HG03469 (cell line): ENCODE results near the gene SLA2.
"Not testable (repeated sequence)": the region's sequence is repeated elsewhere in the genome, so short reads cannot be mapped to it uniquely, and the experiment has no call there.

Experiments used
- ATAC-seq: cut with Tn5 transposase; IDR thresholded peaks from one replicate; pipeline ENCODE4 v1.9.1; 2021; ENCODE audit warnings: mild to moderate bottlenecking, moderate library complexity, moderate number of reproducible peaks; ENCODE audit not compliant: unreplicated experiment

SLA2 gene

DNA sequence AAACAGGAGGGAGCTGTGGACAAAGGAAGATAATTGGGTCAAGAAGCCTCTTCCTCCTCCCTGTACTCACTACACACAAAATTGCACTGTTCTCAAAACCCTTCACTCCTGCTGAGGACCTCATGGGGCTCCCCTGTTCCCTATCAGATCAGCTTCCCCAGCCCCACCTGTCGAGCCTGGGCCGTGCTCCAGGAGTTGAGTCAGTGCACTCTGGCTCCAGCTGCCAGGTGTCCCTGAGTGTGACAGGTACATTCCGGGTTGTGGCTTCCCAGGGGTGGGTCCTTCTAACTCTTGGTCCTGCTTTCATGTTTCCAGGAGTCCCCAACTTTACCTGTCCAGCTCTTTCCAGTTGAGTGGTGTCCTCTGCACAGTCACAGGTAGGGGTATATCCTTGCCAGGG is 32.0 kb downstream of the SLA2 start:
- ATAC-seq = no peak

DNA sequence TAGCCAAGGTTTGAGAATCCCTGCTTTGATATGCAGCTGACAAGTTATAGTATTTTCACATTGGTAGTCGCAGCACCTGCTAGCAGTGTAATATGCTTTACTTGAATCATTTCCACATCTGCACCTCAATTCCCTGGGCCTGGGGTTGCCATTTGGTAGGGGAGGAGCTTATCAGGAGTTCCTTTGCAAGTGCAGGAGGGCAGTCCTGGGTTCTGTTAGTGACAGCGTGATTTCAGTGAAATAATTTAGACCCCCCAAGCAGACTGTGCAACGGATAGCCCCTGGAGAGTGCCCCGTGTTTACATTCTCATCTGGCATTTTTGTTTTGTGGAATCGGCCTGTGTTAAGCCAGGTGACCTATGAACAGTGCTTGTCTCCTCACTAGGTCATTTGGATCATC is 34.4 kb downstream of the SLA2 start:
- ATAC-seq = no peak

DNA sequence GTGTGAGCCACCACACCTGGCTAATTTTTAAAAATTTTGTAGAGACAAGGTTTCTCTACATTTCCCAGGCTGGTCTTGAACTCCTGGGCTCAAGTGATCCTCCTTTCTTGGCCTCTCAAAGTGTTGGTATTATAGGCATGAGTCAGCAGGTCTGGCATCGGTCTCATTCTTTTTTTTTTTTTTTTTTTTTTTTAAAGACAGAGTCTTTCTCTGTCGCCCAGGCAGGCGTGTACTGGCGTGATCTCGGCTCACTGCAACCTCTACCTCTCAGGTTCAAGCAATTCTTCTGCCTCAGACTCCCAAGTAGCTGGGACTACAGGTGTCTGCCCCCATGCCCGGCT is 37.6 kb downstream of the SLA2 start:
- not testable (repeated sequence) for ATAC-seq

DNA sequence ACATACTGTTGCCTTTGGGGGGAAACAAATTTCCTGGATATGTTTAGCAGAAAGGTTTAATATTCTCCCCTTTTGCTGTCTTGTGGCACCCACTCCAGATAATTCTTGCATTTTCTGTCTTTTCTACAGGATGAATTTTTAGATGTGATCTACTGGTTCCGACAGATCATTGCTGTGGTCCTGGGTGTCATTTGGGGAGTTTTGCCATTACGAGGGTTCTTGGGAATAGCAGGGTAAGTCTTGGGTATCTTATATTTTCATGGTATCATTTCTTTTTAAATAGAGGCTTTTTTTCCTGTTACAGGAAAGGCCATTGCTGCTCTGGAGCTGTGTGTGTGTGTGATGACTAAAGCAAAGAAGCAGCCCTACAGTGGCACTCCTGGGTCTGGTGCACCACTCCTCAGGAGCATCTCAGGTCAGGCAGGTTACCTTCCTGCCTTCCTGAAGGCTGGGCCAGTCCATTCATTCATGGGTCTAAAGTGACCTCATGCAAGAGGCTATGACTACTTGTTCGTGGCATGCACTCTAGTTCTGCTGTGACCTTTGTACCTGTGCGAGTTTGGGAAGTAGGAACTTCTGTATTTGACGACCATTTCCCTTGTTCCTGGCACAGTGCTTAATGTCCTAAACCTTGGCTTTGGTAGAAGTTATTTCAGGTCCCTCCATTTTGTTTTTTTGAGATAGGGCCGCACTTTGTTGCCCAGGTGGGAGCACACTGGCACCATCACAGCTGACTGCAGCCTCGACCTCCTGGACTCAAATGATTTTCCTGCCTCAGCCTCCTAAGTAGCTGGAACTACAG is 38.2 kb downstream of the SLA2 start:
- no peak for ATAC-seq

DNA sequence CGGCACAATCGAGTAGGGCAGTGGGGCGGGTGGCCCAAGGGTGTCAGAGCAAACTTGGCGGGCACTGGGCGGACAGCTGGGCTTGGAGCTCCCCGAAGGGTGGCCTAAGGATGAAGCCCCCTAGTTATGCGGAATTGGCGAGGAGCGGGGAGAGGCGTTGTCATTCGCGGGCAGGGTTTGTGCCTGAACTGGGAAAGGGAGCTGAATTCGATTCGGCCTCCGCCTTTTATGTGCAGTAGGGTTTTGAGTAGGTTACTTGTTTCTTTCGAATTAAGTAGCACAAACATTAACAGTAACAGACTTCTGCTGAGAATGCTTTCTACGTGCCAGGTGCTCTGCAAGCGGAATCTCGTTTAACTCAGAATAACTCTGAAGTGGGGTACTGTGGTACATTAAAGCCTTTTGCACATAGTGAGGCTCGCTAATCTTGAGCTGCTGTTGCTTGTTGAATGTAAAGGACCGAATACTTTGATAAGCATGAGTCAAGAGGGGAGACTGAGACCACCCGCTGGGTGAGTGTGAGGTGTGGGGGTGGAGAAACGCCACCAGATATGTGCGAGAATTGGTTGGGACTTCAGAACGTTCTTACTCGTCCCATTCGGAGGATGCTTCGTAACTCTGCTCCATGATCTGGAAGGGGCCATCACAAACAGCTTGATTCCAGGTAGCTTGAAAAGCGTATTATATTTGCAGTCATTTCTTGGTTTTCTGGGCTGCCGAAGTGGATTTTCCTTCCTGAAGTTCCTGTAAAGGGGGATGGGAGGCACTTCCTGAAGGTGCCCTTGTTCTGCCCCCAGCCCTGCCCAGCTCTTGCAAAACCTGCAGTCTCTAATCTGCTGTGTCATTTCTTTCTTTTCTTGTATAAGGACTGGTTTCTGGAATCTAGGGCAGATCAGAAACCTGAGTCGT is 39.6 kb downstream of the SLA2 start:
- no peak for ATAC-seq

DNA sequence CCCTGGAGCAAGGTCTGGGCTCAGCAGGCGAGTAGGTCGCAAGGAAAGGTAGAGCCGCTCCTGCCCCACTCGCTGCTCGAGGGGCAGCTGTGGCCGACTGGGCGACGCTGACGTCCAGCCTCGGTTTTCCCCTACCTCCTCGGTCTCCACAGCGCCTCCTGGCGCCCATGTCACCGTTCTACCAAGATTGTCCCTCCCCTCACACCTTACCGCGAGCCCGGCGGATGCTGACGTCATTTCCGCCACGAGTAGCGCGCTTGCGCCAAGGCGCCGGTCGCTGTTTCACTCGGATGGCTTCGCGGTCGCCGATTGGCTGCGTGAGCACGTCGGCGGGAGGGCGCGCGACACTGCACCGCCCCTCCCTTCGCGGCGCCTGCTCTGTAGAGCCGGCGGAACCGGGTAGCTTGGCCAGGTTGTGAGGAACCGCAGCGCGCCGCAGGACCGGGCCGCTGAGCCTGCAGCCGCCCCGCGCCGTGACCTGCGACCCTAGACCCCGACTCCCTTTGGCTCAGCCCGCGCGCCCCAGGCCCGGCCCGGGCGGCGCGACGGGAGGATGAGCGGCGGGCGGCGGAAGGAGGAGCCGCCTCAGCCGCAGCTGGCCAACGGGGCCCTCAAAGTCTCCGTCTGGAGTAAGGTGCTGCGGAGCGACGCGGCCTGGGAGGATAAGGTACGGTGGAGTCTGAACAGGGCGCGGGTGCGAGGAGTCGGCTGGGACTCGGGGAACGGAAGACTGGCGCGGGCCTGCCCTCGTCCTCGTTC is 40.4 kb downstream of the SLA2 start, which contains the start of gene RAB5IF:
RAB5IF (plus strand) TSS at position 381 of the 759 bp plus-strand sequence; CDS start at position 554, 173 bp downstream.
- ATAC-seq = peak; percentile 66

DNA sequence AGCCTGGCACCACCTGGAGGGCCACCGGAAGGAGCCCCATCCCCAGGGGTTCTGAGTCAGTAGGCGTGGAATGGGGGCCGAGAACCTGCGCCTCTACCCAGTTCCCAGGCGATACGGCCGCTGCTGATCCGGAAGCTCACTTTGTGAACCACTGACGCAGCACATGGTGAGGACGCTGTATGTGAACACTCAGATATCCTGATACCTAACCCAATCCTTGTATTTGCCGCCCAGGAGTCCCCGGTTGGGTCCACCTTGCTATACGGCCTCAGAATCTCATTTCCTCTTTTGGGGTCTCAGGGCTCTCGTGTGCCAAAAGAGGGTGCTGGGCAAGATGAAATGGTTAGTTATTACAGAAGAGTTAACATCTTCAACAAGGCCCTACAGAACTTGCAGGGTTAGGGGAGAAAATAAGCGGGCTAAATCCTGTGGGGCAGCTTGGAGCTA is 41.0 kb downstream of the SLA2 start:
- ATAC-seq = peak; percentile 6

DNA sequence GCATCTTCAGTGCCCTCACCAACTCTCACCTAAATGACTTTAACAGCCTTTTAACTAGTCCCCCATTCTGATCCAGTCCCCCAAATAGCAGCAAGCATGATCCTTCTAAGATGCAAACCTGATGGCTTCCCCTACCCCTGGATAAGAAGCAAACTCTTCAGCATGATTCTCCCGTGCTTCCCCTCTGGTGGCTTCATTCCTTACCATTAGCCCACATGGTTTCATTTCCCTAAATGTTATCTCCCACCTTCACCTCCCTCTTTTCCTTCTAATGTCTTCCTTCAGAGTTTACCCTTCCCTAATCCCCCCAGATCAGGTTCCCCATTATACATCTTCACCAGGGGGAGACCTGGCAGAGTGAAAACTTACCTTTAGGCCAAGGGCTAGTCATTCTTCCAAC is 44.5 kb downstream of the SLA2 start:
- no peak for ATAC-seq

DNA sequence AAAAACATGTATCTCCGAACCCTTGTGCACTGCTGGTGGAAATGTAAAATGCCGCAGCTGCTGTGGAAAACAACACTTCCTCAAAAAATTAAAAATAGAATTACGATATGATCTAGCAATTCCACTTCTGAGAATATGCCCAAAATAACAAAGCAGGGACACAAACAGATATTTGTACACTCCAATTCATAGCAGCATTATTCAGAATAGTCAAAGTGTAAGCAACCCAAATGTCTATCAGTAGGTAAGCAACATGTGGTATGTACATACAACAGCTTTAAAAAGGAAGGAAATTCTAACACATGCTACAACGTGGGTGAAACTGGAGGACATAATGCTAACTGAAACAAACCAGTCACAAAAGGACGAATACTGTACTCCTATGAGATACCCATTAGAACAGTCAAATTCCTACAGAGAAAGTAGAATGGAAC is 46.1 kb downstream of the SLA2 start:
- ATAC-seq = no peak

DNA sequence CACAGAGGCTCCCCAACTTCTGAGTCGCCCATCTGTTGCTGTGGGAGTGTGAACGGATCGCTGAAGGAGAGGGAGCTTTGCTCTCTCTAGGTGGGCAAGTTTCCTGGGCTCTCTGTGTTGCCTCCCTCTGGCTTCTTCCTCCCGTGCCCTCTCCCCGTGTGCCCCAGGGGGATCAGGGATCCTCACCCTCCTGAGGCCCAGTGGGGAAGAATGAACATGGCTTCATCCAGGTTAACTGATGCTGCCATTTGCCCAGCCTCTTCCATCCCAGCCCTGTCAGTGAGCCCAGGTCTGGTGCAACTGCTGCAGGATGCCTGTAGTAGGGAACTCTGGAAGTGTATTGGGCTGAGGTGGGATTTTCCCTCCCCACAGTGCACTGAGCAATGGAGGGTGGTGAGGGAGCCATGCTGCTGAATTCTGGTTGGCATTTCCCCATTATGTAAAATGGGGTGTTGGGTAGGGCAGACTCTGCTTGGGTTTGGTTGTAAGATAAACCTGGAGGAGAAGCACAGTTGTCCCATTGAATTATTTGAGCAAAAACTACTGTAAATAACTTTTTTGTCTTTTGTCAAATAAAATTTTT is 52.6 kb downstream of the SLA2 start:
- ATAC-seq = no peak

DNA sequence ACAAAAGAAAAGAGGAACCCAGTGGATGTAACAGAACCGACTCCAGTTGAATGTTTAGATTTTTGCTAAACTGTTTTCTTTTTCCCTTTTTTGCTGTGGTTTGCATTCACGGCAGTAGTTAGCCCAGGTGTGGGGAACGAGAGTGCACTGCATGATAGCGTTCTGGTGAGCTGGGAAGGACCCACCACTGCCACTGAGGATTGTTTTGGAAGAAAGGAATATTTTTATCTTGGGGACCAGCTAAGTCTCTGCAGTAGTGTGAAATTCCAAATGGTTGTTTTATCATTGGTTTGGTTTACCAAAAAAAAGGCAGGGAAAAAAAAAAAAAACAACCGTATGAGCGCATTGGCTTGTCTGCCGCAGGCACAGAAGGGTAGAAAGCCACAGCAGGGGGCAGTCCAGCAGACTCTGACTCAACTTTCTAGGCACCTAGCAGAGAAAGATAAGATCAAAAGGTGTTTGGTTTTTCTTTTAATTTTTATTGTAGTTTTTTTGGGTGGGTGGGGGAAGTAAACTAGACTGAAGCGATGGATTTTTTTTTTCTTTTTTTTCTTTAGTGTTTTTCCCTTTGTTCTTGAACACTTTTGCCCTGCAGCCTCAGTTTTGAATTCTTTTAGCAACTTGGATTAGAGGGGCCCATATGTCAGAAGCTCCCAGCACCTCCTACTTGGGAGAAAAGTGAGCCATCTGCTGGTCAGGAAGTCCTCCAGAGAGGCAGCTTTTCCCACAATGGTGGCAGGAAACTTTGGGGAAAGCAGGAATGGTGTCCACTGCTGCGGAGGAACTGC is 53.9 kb downstream of the SLA2 start:
- ATAC-seq = no peak

DNA sequence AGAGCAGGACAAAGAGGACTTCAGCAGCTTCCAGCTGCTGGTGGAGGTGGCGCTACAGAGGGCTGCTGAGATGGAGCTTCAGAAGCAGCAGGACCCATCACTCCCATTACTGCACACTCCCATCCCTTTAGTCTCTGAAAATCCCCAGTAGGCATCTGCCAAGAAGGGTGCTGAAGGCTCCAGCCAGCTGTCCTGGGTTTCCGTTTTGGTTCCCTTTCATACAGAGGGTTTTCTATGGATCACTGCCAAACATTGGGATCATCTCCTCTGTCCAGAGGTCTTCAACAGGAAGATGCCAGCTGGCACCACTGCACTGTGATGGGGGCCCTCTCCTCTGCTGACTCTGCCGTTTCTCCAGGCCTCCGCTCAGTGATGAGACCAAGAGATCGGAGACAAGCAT is 54.7 kb downstream of the SLA2 start:
- ATAC-seq = no peak

DNA sequence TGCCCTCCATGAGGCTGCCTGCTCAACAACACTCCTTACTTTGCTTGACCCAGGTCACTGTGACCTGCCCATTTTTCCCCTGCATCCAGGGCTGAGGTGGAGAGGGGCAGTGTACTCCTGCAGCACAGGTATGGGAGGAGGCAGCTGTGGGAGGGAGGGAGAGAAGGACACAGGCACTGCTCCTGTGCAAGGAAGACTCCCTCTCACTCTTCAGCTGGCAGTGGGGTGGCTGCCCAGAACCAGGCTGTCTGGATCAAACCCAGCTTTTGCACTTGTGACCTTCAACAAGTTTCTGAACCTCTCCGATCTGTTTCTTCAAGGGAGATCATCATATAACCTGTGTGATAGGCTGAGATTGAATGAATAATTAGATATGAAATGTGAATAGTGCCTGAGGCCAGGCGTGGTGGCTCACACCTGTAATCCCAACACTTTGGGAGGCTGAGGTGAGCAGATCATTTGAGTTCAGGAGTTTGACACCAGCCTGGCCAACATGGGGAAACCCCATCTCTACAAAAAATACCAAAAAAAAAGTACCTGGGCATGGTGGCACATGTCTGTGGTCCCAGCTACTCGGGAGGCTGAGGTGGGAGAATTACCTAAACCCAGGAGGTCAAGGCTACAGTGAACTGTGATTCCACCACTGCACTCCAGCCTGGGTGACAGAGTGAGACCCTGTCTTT is 58.5 kb downstream of the SLA2 start:
- no peak for ATAC-seq

DNA sequence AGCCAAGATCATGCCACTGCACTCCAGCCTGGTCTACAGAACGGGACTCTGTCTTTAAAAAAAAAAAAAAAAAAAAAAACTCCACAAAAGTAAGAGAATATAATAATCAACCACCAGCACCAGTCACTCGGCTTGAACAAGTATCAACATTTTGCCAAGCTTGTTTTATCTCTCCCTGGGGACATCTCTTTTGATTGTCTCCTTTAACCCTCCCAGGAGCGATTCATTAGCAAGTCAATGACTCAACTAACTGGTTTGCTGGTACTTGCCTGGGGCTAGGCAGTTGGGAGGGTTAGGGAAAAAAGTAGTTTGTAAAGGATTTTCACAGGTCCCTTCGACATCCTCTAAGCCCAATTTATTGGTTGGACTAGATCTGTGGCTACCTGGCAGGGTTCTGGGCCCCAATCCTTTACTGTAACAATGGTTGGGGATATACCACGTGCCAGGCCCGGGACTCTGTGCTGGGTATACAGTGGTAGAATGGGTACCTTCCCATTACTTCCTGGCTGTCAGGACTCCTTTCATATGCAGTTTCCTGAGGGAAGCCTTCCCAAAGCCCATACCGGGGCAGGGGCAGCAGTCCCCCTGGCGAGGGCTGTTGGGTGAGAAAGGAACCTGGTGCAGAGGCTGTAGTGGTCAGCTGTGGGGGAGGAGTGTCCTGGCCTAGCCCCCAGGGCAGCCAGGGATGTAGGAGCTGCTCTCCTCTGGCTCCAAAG is 60.4 kb downstream of the SLA2 start:
- no peak for ATAC-seq

DNA sequence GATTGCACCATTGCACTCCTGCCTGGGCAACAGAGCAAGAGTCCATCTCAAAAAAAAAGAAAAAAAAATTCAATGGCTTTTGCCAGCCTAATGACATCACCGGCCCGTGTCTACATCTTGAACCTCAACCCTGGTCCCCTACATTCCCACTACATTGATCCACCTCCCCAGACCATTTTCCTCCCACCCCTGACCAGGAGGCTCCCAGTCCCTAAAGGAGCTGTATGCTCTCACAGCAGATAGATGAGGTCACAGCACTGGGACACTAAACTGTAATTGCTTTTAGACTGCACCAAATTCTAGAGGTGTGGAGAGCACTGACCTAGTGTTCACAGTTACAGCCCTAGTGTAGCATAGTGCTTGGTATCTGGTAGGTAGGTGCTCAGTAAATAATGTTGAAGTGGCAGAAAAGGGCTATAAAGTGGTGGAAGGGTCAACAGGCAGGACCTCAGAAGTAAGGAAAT is 61.9 kb downstream of the SLA2 start:
- no peak for ATAC-seq

DNA sequence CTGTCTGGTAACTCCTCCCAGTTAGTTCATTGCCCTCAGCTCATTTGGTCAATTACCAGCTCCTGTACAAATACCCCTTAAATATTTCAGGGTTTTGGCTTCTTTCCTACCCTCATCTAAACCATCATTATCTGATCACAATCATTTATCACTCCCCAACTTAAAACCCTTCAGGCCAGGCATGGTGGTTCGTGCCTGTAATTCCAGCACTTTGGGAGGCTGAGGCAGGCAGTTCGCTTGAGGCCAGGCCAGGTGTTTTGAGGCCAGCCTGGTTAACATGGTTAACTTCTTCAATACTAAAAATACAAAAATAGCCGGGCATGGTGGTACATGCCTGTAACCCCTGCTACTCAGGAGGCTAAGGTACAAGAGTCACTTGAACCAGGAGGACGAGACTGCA is 63.2 kb downstream of the SLA2 start:
- no peak for ATAC-seq

DNA sequence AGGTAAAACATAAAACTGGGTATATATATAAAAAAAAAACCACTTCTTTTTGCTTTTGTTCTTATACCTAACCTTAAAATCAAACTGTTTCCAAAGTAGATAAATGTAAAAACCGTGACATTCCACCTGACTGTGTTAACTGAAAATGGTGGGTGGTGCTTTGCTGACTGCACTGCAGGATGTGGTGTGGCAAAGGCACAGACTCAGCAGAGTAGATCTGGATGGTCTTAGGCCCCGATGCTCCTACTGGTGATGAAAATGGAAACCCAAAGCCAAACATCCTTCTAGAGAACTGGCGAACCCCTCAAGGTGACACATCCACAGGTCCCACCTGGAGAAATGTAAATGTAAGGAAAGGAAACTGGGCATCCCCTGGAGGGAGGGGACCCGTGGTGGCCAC is 63.7 kb downstream of the SLA2 start:
- no peak for ATAC-seq

DNA sequence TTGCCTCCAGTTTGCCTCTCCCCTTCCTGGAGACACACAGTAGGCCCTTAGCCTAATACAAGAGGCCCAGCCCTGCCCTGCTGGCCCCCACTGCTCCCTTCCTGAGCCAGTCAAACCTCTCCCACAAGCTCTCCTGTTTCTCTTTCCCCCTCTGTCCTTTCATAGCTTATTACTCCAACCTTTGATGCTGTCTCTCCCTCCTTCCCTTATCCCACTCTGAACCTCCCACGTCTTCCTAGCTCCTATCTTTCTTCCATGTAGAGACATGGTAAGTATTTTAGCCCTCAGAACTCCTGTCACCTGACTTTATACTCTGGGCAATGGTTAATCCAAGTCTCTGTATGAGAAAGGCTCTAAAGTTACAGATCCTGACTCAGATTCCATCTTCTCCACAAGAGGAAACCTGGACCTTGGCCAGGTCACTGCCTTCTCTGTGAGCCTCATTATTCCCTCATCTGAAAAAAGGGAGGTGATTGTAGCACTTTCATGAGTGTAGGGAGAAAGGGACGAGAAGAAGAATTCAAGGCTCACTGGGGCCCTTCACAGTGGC is 65.9 kb downstream of the SLA2 start:
- no peak for ATAC-seq
